Calu3 (cell line): ENCODE data around the gene TMEM178B. TPM values are rescaled to one million over a fixed set of nuclear protein-coding genes. Genes with fewer than 3 reads are reported as not detected.

ENCODE experiments used
- BruUV-seq: library from RNA; stranded (reverse); fragments of 400-500 nt; replicated peaks from 2 replicates; lab custom pipeline; 2021; lab: Mats Ljungman, UMichigan
- CTCF ChIA-PET: fragments of 300-600 bp; sonication (Branson Sonifier 250); formaldehyde crosslinking; loops from one replicate; lab custom pipeline; 2022; ENCODE audit warnings: antibody characterized with exemption; lab: Charles Lee
- DNase-seq: peaks from one replicate; pipeline ENCODE4 v3.0.0; 2022
- H3K27ac Mint-ChIP-seq: one replicate; pipeline ENCODE4 v1.8.0; 2022; ENCODE audit warnings: mixed read lengths; ENCODE audit not compliant: unreplicated experiment
- H3K27me3 Mint-ChIP-seq: one replicate; pipeline ENCODE4 v1.8.0; 2022; ENCODE audit warnings: mixed read lengths; ENCODE audit not compliant: unreplicated experiment
- H3K36me3 Mint-ChIP-seq: one replicate; pipeline ENCODE4 v1.8.0; 2022; ENCODE audit warnings: mild to moderate bottlenecking, moderate library complexity, mixed read lengths; ENCODE audit not compliant: insufficient read depth, unreplicated experiment
- H3K4me1 Mint-ChIP-seq: one replicate; pipeline ENCODE4 v1.8.0; 2022; ENCODE audit warnings: mild to moderate bottlenecking, low read depth, mixed read lengths; ENCODE audit not compliant: unreplicated experiment
- H3K4me3 Mint-ChIP-seq: one replicate; pipeline ENCODE4 v1.8.0; 2022; ENCODE audit warnings: mild to moderate bottlenecking, low read depth, moderate library complexity, mixed read lengths; ENCODE audit not compliant: unreplicated experiment
- H3K9me3 Mint-ChIP-seq: one replicate; pipeline ENCODE4 v1.8.0; 2022; ENCODE audit warnings: low read depth, mixed read lengths; ENCODE audit not compliant: unreplicated experiment
- CTCF ChIP-seq: fragments of 200-600 bp; IDR thresholded peaks from one replicate; pipeline ENCODE4 v1.8.0; 2022; ENCODE audit warnings: antibody characterized with exemption; ENCODE audit not compliant: unreplicated experiment
- intact Hi-C: fragments of 100-400 bp; cut with micrococcal nuclease; formaldehyde crosslinking; loops from one replicate; pipeline ENCODE4 v1.10.0; 2022; ENCODE audit not compliant: unreplicated experiment
- total RNA-seq: library from RNA; stranded (reverse); gene quantifications from 2 replicates; pipeline ENCODE4 v1.2.3, GENCODE V29; 2022

The TMEM178B gene
- total RNA-seq, 1 experiment from 2014 or later, result 1.5 TPM

DNA sequence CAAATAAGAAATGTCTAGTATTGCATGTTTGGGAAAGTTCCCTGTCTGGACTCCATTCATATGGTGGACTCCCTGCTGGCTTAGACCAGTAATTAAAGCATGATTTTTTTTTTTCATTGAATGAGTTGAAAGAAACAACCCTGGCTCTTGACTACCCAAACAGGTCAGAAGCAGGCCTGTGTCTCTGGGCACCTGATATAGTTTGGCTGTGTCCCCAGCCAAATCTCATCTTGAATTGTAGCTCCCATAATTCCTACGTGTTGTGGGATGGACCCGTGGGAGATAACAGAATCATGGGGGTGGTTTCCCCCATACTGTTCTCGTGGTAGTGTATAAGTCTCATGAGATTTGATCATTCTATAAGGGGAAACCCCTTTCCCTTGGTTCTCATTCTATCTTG is 206.2 kb downstream of the TMEM178B start:
- CTCF ChIA-PET, result no interaction called here

GRCh38 chr7:141281311-141281710 is 207.4 kb downstream of the TMEM178B start:
- DNase-seq, result no peak
- Mint-ChIP-seq H3K27ac (no peak overlapping the region), H3K27me3 (no peaks in the 10 kb centered on the region), H3K4me3 (no peak overlapping the region), H3K36me3 (no peaks in the 10 kb centered on the region), H3K4me1 (no peaks in the 10 kb centered on the region), H3K9me3 (peaks cover 7% of the 10 kb centered on the region)
- no TSS peak for BruUV-seq
- intact Hi-C loops, result no loop called here
- CTCF ChIA-PET, result no interaction called here
- TF ChIP-seq CTCF, result no peak

More for the DNA sequence above, 206.2 kb downstream of the TMEM178B start:
- Mint-ChIP-seq H3K27me3 (no peaks in the 10 kb centered on the region), H3K4me3 (no peak overlapping the region), H3K4me1 (no peaks in the 10 kb centered on the region), H3K9me3 (peaks cover 7% of the 10 kb centered on the region), H3K27ac (no peak overlapping the region), H3K36me3 (no peaks in the 10 kb centered on the region)
- DNase-seq, result no peak
- TF ChIP-seq CTCF, result no peak
- no TSS peak for BruUV-seq
- intact Hi-C loops, result no loop called here

DNA sequence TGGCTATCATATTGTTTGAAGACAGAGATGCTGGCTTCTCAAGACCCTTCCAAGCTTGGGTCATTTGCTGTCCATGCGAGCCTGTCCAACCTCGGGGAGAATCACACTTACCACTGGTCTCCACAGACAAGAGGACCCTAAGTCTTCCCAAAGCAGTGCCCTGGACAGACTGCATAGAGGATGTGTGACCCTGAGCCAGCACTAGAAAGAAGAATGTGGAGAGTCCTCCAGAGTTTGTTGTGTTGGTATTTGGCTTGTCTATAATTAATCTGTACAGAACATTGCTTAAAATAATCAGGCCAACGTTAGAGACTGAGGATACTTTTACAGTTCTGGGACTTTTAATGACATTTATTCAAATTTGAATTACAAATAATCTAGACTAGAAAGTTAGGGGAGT is 212.7 kb downstream of the TMEM178B start:
- CTCF ChIA-PET, result no interaction called here
- H3K27me3 Mint-ChIP-seq, result no peaks in the 10 kb centered on the region
- H3K4me1 Mint-ChIP-seq, result no peaks in the 10 kb centered on the region
- no TSS peak for BruUV-seq
- no peak for TF ChIP-seq CTCF
- no peak for DNase-seq
- intact Hi-C loops, result no loop called here
- H3K4me3 Mint-ChIP-seq, result no peak overlapping the region
- no peaks in the 10 kb centered on the region for H3K36me3 Mint-ChIP-seq
- H3K27ac Mint-ChIP-seq, result no peak overlapping the region
- peaks cover 7% of the 10 kb centered on the region for H3K9me3 Mint-ChIP-seq

DNA sequence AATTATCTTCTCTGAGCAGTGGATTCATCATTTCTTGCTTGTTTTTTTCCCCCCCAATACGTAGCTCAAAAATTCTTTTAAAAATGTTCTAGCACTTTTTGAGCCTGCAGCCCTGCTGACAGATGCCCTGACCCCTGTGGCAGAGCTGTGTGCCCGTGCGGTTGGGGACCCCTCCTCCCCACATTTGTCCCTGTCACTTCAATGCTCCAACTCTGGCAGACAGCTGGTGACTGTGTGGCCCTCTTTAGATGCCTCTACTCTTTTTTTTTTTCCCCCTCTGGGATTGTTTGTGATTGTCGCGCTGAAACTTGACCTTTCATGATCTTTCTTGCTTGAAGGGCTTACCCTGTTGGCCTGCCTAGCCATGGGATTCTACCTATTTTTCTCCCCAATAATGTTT is 214.1 kb downstream of the TMEM178B start:
- H3K9me3 Mint-ChIP-seq, result peaks cover 2% of the 10 kb centered on the region
- H3K27me3 Mint-ChIP-seq, result no peaks in the 10 kb centered on the region
- no peaks in the 10 kb centered on the region for H3K4me1 Mint-ChIP-seq
- H3K36me3 Mint-ChIP-seq, result no peaks in the 10 kb centered on the region
- no peak overlapping the region for H3K4me3 Mint-ChIP-seq
- no peak overlapping the region for H3K27ac Mint-ChIP-seq
- no peak for DNase-seq
- intact Hi-C loops, result no loop called here
- TF ChIP-seq CTCF, result no peak
- CTCF ChIA-PET, result no interaction called here
- no TSS peak for BruUV-seq
